GM20000 (cell line): ENCODE results near the gene SLC4A2.
"Not testable (repeated sequence)": the region's sequence is repeated elsewhere in the genome, so short reads cannot be mapped to it uniquely, and the experiment has no call there.

Experiments used
- DNase-seq: peaks from one replicate; pipeline ENCODE4 v3.0.0; 2012; ENCODE audit warnings: low spot score
- TF ChIP-seq, protein P1 (sequence below): IDR thresholded peaks from 2 replicates; pipeline ENCODE4 v1.5.1; 2012; ENCODE audit warnings: mild to moderate bottlenecking, control low read depth; ENCODE audit errors: extremely low read depth, missing control alignments

SLC4A2 gene

DNA sequence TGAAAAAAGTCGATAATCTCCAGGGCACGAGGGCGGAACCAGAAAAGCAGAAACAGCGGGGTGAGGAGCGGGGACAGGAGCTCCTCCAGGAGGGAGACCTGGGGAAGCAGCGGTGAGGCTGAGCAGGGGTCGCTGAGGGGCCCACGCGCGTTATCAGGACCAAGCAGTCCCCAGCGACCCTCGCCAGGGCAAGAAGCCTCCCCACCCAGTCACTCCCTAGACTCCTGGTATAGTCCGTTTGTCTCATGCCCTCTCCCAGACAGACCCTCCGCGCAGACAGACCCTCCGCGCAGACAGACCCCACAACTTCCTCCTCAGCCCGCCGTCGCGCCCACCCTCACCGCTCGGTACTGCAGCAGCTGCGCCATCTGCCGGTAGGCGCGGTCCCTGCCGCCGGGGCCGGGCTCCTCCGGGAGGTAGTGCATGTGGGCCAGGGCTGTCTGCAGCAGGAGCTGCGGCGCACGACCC lies 41.4 kb upstream of the SLC4A2 start:
- TF ChIP-seq, protein P1, sequence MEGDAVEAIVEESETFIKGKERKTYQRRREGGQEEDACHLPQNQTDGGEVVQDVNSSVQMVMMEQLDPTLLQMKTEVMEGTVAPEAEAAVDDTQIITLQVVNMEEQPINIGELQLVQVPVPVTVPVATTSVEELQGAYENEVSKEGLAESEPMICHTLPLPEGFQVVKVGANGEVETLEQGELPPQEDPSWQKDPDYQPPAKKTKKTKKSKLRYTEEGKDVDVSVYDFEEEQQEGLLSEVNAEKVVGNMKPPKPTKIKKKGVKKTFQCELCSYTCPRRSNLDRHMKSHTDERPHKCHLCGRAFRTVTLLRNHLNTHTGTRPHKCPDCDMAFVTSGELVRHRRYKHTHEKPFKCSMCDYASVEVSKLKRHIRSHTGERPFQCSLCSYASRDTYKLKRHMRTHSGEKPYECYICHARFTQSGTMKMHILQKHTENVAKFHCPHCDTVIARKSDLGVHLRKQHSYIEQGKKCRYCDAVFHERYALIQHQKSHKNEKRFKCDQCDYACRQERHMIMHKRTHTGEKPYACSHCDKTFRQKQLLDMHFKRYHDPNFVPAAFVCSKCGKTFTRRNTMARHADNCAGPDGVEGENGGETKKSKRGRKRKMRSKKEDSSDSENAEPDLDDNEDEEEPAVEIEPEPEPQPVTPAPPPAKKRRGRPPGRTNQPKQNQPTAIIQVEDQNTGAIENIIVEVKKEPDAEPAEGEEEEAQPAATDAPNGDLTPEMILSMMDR: peak; percentile 97
- peak; percentile 88 for DNase-seq

DNA sequence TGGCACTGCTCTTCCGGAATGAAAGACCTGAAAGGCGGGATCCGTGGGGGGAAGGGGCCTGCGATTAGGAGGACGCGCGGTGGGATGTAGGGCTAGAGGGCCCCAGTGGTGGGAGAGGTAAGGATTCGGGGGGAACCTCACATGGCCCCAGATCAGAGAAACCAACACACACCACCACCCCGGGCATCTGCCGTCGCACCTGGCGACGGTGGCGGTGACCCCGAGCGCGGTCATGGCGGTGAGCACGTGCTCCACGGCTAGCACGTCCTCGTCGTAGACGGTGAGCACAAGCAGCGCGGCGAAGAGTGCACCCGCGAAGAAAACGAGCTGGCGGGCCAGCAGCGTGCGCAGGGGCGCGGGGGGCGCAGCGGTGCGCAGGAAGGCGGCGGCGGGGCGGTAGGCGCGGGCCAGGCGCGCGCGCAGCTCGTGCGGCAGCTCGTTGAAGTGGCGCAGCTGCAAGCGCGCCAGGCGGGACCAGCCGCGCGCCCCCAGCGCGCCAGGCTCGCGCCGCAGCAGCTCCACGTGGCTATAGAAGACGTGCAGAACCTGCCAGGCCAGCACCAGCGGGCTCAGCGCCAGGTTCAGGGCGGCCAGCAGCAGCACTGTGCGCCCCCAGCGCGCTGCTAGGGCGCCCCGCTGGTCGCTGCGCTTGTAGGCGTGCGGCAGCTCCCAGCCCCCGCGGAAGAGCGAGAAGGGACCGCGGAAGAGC lies 40.8 kb upstream of the SLC4A2 start:
- TF ChIP-seq, protein P1: no peak
- DNase-seq: no peak

DNA sequence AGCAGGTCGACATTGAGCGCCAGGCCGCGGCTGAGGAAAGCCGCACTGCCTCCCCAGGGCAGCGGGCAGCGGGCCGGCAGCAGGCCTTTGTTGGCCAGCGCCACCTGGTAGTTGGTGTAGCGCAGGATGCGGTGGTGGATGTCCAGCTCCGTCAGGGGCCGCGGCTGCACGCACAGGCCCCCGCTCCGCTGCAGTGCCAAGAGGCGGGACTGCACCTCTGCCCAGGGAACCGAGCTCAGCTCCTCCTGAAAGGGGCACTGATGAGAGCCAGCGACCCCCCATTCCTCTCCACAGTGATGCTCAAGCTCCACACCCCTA lies 40.3 kb upstream of the SLC4A2 start:
- TF ChIP-seq, protein P1: no peak
- DNase-seq: no peak

DNA sequence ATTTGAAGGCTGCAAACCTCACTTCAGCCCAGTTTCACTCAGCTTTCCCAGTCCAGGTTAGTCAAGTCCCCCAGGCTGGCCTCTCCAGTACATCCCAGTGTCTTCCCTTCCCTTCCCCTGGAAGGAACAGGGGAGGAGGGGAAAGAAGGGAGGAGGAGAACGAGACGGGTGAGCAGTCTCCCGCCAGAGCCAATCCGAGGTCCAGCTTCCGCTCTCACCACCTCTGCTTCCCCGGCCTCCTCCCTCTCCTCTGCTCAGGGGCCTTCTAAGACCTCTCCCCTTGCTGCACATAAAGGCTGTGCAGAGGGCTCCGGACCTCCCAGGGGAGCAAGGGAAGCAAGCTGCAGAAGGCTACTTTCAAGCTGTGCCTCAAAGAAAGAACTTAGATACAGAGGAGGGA lies 39.2 kb upstream of the SLC4A2 start:
- no peak for DNase-seq
- TF ChIP-seq, protein P1: no peak

DNA sequence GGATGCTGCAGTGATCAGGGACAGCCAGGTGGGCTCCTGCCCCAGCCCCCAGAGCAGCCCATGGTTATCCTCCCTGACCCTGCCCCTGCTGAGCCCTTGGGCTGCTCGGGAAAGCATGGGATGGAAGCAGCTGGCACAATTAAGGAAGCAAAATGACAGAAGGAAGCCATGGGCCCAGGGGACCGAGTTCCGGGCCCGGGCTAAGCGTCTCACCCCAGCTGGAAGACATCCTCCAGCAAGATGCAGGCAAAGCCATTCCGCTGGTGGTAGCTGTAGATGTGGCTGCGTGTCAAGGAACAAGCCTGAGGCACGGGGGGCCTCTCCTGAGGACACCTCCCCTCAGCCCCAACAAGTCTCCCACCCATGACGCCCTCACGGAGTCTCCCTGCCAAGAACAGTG lies 36.2 kb upstream of the SLC4A2 start:
- TF ChIP-seq, protein P1: no peak

DNA sequence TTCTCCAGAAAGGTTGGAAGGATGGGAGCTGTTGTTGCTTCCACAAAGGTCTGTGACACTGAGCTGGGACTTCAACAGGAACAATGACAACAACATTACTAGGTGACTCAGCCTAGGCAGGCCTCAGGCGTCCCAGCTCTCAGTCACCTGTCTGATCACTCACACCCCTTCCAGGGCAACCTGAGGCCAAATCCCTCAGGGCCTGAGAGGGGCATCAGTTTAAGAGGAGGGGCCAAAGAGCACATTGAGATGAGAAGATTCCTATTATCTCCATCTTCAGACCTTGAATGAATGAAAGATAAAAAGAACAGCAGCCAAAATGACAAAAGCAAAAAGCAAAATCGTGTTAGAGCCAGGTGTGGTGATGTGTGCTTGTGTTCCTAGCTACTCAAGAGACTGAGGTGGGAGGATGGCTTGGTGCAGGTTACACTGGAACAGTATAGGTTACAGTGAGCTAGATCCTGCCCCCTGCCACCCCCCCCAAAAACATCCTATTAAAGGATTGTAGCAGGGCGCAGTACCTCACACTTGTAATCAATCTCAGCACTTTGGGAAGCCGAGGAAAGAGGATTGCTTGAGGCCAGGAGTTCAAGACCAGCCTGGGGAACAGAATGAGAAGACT lies 34.8 kb upstream of the SLC4A2 start, which contains the start of gene ATG9B:
ATG9B (minus strand) TSS at position 60 of the 622 bp plus-strand sequence. CDS start 71 bp downstream, outside the sequence.
- TF ChIP-seq, protein P1: no peak
- DNase-seq: no peak

More for the DNA sequence above, 36.2 kb upstream of the SLC4A2 start:
- no peak for DNase-seq

DNA sequence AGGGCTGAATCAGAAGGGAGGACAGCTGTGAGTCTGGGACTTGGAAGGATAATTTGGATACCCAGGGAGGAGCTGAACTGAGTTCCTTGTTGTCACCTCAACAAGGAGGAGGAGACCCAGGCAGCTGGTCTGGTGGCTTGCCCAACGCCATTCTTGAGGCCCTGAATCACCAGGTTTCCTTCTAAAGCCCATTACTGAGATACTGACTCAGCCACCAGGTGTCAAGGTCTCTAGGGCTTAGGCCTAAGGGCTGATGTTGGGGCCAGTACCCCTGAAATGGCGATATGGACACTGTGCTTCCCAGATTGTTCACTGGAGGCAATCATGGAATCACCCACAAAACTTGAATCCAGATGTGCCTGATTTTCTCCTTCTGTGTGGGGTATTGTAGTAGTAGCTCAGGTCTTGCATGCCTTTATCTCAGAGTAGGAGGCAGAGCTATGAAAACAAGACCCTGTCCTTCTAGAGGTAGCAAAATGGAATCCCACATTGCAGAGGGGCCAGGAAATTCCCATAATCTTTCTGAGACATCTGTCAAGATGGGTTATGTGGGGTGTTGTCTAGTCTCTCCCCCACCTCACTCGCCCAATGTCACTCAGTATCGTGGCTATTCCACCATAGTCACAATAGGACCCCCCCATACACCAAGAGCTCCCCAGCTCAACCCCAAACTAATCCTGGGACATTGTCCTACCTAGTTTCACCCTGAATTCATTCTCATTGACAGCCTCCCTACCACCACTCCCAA lies 33.3 kb upstream of the SLC4A2 start:
- DNase-seq: no peak
- TF ChIP-seq, protein P1: no peak

DNA sequence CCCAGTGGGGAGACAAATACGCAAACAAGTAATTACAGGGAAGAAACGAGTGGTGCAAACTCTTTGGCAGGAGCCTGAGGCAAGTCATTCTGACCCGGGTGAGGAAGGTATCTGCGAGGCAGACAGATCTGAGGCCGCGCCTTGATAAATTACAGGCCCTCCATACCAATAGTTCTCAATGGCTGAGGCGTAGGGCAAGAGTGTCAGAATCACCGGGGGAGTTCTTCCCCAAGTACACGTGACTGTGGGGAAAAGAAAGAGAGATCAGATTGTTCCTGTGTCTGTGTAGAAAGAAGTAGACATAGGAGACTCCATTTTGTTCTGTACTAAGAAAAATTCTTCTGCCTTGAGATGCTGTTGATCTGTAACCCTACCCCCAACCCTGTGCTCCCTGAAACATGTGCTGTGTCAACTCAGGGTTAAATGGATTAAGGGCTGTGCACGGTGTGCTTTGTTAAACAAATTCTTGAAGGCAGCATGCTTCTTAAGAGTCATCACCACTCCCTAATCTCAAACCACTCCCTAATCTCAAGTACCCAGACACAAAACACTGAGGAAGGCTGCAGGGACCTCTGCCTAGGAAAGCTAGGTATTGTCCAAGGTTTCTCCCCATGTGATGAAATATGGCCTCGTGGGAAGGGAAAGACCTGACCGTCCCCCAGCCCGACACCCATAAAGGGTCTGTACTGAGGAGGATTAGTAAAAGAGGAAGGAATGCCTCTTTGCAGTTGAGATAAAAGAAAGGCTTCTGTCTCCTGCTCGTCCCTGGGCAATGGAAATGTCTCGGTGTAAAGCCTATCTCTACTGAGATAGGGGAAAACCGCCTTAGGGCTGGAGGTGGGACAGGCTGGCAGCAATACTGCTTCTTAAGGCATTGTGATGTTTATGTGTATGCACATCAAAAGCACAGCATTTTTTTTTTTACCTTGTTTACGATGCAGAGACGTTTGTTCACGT lies 32.3 kb upstream of the SLC4A2 start:
- DNase-seq: not testable (repeated sequence)

DNA sequence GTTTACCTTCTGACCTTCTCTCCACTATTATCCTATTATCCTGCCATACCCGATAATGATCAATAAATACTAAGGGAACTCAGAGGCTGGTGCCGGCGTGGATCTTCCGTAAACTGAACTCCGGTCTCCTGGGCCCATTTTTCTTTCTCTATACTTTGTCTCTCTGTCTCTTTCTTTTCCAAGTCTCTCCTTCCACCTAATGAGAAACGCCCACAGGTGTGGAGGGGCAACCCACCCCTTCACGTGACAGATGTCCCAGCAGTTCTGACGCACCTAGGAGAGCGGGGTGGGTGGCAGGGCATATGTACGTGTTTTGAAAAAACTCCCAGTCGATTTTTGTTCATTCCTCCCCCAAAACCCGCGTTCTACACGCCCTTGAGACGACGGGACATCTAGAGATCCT lies 31.7 kb upstream of the SLC4A2 start:
- DNase-seq: not testable (repeated sequence)
